Amniotic epithelial cell (primary cell): Measurements from ENCODE around the gene RPS16.

Experiments
- DNase-seq: peaks from one replicate; pipeline ENCODE4 v3.0.0-alpha.2; 2010; ENCODE audit warnings: low read depth

Gene RPS16

GRCh38 chr19:39422020-39422419 lies 13.7 kb downstream of the RPS16 start:
- DNase-seq: no peak

- DNase-seq: no peak
Measured at GRCh38 chr19:39420769-39421168, 15.0 kb downstream of the RPS16 start.

GRCh38 chr19:39419003-39419402 lies 16.7 kb downstream of the RPS16 start:
- DNase-seq: no peak

- no peak for DNase-seq
Measured at GRCh38 chr19:39417463-39418181, 18.1 kb downstream of the RPS16 start.

GRCh38 chr19:39416152-39417120 lies 19.3 kb downstream of the RPS16 start:
- no peak for DNase-seq

- no peak for DNase-seq
Measured at GRCh38 chr19:39415111-39416046, 20.4 kb downstream of the RPS16 start.

- DNase-seq: peak; percentile 49
Measured at GRCh38 chr19:39413911-39414608, 21.7 kb downstream of the RPS16 start.

GRCh38 chr19:39413272-39413910 lies 22.4 kb downstream of the RPS16 start:
- DNase-seq: no peak

- no peak for DNase-seq
Measured at GRCh38 chr19:39412867-39413271, 22.9 kb downstream of the RPS16 start.

- DNase-seq: peak; percentile 100
Measured at GRCh38 chr19:39412100-39412866, 23.5 kb downstream of the RPS16 start, which contains the start of gene PLEKHG2. Gene PLEKHG2 (plus strand): TSS chr19:39412669. CDS start chr19:39414087, 1,418 bp downstream.

- DNase-seq: peak; percentile 90
Measured at GRCh38 chr19:39411832-39412099, 24.0 kb downstream of the RPS16 start.

GRCh38 chr19:39411081-39411831 lies 24.5 kb downstream of the RPS16 start:
- peak; percentile 61 for DNase-seq

- no peak for DNase-seq
Measured at GRCh38 chr19:39410831-39411080, 25.0 kb downstream of the RPS16 start.

- peak; percentile 71 for DNase-seq
Measured at GRCh38 chr19:39410017-39410830, 25.5 kb downstream of the RPS16 start.

GRCh38 chr19:39409208-39410016 lies 26.3 kb downstream of the RPS16 start:
- DNase-seq: no peak

GRCh38 chr19:39408392-39409207 lies 27.1 kb downstream of the RPS16 start:
- DNase-seq: no peak
